Endothelial cell of umbilical vein (primary cell): Measurements from ENCODE around the gene TSPOAP1. TPM values are rescaled to one million over a fixed set of nuclear protein-coding genes. Genes with fewer than 3 reads are reported as not detected.

Experiments
- BruUV-seq: library from RNA; stranded (reverse); fragments of 400-500 nt; replicated peaks from 2 replicates; lab custom pipeline; 2021; lab: Mats Ljungman, UMichigan
- CTCF ChIA-PET: fragments of 300-600, 350-600 bp; sonication (Branson Sonifier 250); formaldehyde crosslinking; loops from one replicate; lab custom pipeline; 2021; ENCODE audit warnings: antibody characterized with exemption, inconsistent platforms; lab: Charles Lee
- POLR2A ChIA-PET: fragments of 300-600, 350-600 bp; sonication (Branson Sonifier 250); formaldehyde crosslinking; loops from one replicate; lab custom pipeline; 2021; ENCODE audit warnings: antibody characterized with exemption, inconsistent platforms; lab: Charles Lee
- DNase-seq: peaks from one replicate; pipeline ENCODE4 v3.0.0-alpha.2; 2011; ENCODE audit warnings: low read depth, low spot score
- FAIRE-seq: peaks from 2 replicates; lab custom pipeline; 2011; peaks lifted over from hg19 to GRCh38; lab: Jason Lieb, UNC
- H2AFZ ChIP-seq: 2 replicates; pipeline ENCODE4 v1.6.0; 2012; ENCODE audit warnings: low read depth, low read length, control low read depth, inconsistent platforms
- H3K27ac ChIP-seq: 2 replicates; pipeline ENCODE4 v1.5.1; 2011; ENCODE audit warnings: low read depth, mild to moderate bottlenecking, control low read depth, low read length, moderate library complexity; ENCODE audit not compliant: insufficient read depth
- H3K27me3 ChIP-seq, 2 experiments: 2 replicates each; pipeline versions ENCODE4 v1.6.0 to v1.6.1; 2011; ENCODE audit warnings: low read length in 2 of 2, mixed read lengths in 1 of 2; ENCODE audit not compliant: control insufficient read depth in 2 of 2, insufficient read depth in 2 of 2
- H3K36me3 ChIP-seq, 2 experiments: 2 replicates in 1 of 2; 3 replicates in 1 of 2; pipeline ENCODE4 v1.5.1; 2011; ENCODE audit warnings: low read length in 2 of 2, mild to moderate bottlenecking in 1 of 2, moderate library complexity in 1 of 2; ENCODE audit not compliant: control insufficient read depth in 2 of 2, insufficient read depth in 2 of 2; ENCODE audit errors: extremely low read depth in 1 of 2
- H3K4me1 ChIP-seq: 3 replicates; pipeline ENCODE4 v1.5.1; 2011; ENCODE audit warnings: mild to moderate bottlenecking, low read length; ENCODE audit not compliant: control insufficient read depth, insufficient read depth; ENCODE audit errors: extremely low read depth
- H3K4me2 ChIP-seq: 2 replicates; pipeline ENCODE4 v1.6.1; 2011; ENCODE audit warnings: low read length, control low read depth, mixed read lengths; ENCODE audit not compliant: insufficient read depth
- H3K4me3 ChIP-seq, 3 experiments: fragments of 200-600 bp in 1 of 3; sonication (generic), shearing (Covaris generic) in 1 of 3; replicated peaks in 1 of 3; 2 replicates each; pipeline ENCODE4 v1.5.1; 2011 to 2016; ENCODE audit warnings: control low read depth in 3 of 3, low read length in 3 of 3, mild to moderate bottlenecking in 2 of 3, inconsistent platforms in 1 of 3, low read depth in 1 of 3, moderate library complexity in 1 of 3; ENCODE audit not compliant: insufficient read depth in 1 of 3
- H3K79me2 ChIP-seq: 2 replicates; pipeline ENCODE4 v1.6.0; 2012; ENCODE audit warnings: low read length, inconsistent platforms; ENCODE audit not compliant: control insufficient read depth, insufficient read depth
- H3K9ac ChIP-seq: replicated peaks from 2 replicates; pipeline ENCODE3; 2011; ENCODE audit warnings: low read length, control low read depth; ENCODE audit not compliant: insufficient read depth; ENCODE audit errors: extremely low read depth
- H3K9me1 ChIP-seq: replicated peaks from 3 replicates; pipeline ENCODE4 v1.6.0; 2011; ENCODE audit warnings: mild to moderate bottlenecking, low read length; ENCODE audit not compliant: control insufficient read depth, insufficient read depth; ENCODE audit errors: extremely low read depth
- H3K9me3 ChIP-seq: replicated peaks from 2 replicates; pipeline ENCODE4 v1.5.1; 2012; ENCODE audit warnings: low read length, inconsistent platforms; ENCODE audit not compliant: control insufficient read depth, insufficient read depth
- H4K20me1 ChIP-seq: replicated peaks from 2 replicates; pipeline ENCODE3; 2011; ENCODE audit warnings: mild to moderate bottlenecking, low read length; ENCODE audit not compliant: control insufficient read depth, insufficient read depth; ENCODE audit errors: extremely low read depth
- CTCF ChIP-seq, 2 donors: IDR thresholded peaks; 1 replicate in 1 of 2; 2 replicates in 1 of 2; pipeline ENCODE4 v1.5.1; 2011; ENCODE audit warnings: low read length in 2 of 2, mild to moderate bottlenecking in 2 of 2, moderate library complexity in 2 of 2, control low read depth in 1 of 2, inconsistent platforms in 1 of 2, low read depth in 1 of 2; ENCODE audit not compliant: insufficient read depth in 1 of 2; ENCODE audit errors: extremely low read depth in 1 of 2
- EZH2 ChIP-seq: IDR thresholded peaks from 2 replicates; pipeline ENCODE4 v1.6.1; 2012; ENCODE audit warnings: borderline replicate concordance, low read depth, mild to moderate bottlenecking, moderate library complexity, low read length, inconsistent platforms; ENCODE audit not compliant: severe bottlenecking
- FOS ChIP-seq: IDR thresholded peaks from 2 replicates; pipeline ENCODE4 v1.6.1; 2011; ENCODE audit warnings: mild to moderate bottlenecking, low read length, moderate library complexity, borderline replicate concordance; ENCODE audit not compliant: insufficient read depth
- GATA2 ChIP-seq: IDR thresholded peaks from 2 replicates; pipeline ENCODE4 v1.7.0; 2011; ENCODE audit warnings: low read depth, mild to moderate bottlenecking, moderate library complexity, mixed read lengths, low read length; ENCODE audit not compliant: insufficient read length, insufficient read depth
- JUN ChIP-seq: IDR thresholded peaks from 2 replicates; pipeline ENCODE4 v1.6.1; 2011; ENCODE audit warnings: borderline replicate concordance, low read depth; ENCODE audit not compliant: insufficient read length, insufficient read depth
- MYC ChIP-seq: IDR thresholded peaks from one replicate; pipeline ENCODE4 v1.6.1; 2011; ENCODE audit warnings: mild to moderate bottlenecking, low read depth, low read length
- POLR2A ChIP-seq: IDR thresholded peaks from 2 replicates; pipeline ENCODE4 v1.6.1; 2012; ENCODE audit warnings: low read depth, mild to moderate bottlenecking, control low read depth, low read length
- POLR2AphosphoS5 ChIP-seq: IDR thresholded peaks from 2 replicates; pipeline ENCODE4 v1.6.1; 2012; ENCODE audit warnings: low read depth, mild to moderate bottlenecking, control low read depth, low read length, moderate library complexity; ENCODE audit not compliant: insufficient read depth
- dilution Hi-C: fragments of 300-500 bp; cut with MboI; formaldehyde crosslinking; loops from one replicate; pipeline ENCODE4 v1.15.0; 2019; ENCODE audit warnings: low sequenced_read_pairs; ENCODE audit not compliant: extremely low pct_ligation_motif_present
- intact Hi-C: fragments of 100-400 bp; cut with micrococcal nuclease; formaldehyde crosslinking; loops from one replicate; pipeline ENCODE4 v1.10.0; 2022
- polyA plus RNA-seq, 4 experiments: library from polyadenylated mRNA; depleted of rRNA in 3 of 4; stranded (reverse) in 3 of 4; unstranded in 1 of 4; fragments of >200 nt; gene quantifications; 2 replicates each; pipeline versions ENCODE4 v1.2.1 to v1.2.3, GENCODE V29; 2011 to 2012; ENCODE audit warnings: missing spikeins in 1 of 4
- total RNA-seq: library from RNA; stranded (reverse); gene quantifications from 2 replicates; pipeline ENCODE4 v1.2.3, GENCODE V29; 2021
- TF ChIP-seq, protein P1 (sequence below): IDR thresholded peaks from 2 replicates; pipeline ENCODE4 v1.6.1; 2011; ENCODE audit not compliant: insufficient read depth, insufficient read length

TSPOAP1 gene
- total and polyA plus RNA-seq, 2 donors (not counting 3 experiments of a cell fraction or from before 2014, with no cell fraction given): not detected

DNA sequence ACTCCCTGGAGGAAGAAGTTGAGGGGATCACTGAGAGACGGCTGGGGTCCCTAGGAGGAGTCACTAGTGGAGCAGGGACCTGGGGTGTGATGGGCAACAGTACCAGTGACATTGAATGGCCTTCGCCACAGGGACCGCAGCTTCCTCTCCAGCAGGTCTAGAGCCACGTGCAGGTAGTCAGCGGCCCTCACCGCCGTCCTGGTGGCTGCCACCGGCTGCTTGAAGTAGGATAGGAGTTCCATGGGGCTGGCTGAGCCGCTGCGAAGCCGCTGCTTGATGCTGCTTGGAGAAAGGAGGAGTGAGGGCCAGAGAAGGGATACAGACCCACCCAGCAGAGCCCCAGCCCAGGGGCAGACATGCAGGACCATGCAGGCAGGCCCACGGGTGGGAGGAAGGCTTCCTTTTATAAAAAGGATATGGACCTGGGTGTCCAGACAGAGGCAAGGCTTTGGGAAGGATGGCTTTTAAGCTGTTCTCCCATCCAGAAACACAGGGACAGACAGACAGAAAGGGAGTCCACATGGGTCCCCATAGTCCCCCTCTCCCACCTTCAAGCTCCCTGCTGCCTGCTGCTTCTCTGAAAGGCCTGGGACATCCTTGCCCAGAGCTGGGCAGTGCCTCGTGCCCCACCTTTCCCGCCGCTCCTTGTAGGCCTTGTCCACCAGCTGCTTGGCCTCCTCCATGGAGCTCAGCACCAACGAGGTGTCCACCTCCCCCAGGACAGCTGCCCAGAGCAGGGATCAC, 48.7 kb downstream of the TSPOAP1 start:
- Histone ChIP-seq H4K20me1 (no peaks in the 10 kb centered on the region), H3K27me3 (peaks cover 2 to 10% of the 10 kb centered on the region in 2 experiments), H3K4me3 (no peak overlapping the region), H2AFZ (no peak overlapping the region), H3K27ac (no peak overlapping the region), H3K9me3 (no peaks in the 10 kb centered on the region), H3K9ac (no peak overlapping the region), H3K79me2 (no peaks in the 10 kb centered on the region), H3K4me2 (no peak overlapping the region), H3K36me3 (no peaks in the 10 kb centered on the region), H3K9me1 (no peaks in the 10 kb centered on the region), H3K4me1 (no peaks in the 10 kb centered on the region)
- no TSS peak for BruUV-seq
- DNase-seq (no peak), FAIRE-seq (no peak)
- ChIA-PET POLR2A (no interaction called here), CTCF (interaction anchor here (1.1 kb wide), 1 partner anchor 147 kb away, joined by 4 read pairs; no protein-coding TSS in a partner anchor)
- dilution Hi-C loops (no loop called here), intact Hi-C loops (loop anchor here (1.0 kb wide), 1 partner anchor 34 kb away; no protein-coding TSS in a partner anchor)
- TF ChIP-seq EZH2 (no peak), POLR2A (no peak), JUN (no peak), FOS (no peak), MYC (no peak), POLR2AphosphoS5 (no peak), CTCF (IDR thresholded peaks at IDR 0.05; ENCODE audit: extremely low read depth in 1 of 2, insufficient read depth in 1 of 2, low read depth in 1 of 2, low read length in 2 of 2) (no peak), GATA2 (no peak)
- TF ChIP-seq, protein P1, sequence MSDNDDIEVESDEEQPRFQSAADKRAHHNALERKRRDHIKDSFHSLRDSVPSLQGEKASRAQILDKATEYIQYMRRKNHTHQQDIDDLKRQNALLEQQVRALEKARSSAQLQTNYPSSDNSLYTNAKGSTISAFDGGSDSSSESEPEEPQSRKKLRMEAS: no peak
